Fibroblast of skin of right quadriceps (primary cell): ENCODE data around the gene NBEA.
"Not testable (repeated sequence)": the region's sequence is repeated elsewhere in the genome, so short reads cannot be mapped to it uniquely, and the experiment has no call there.

Experiments used
- DNase-seq: peaks from one replicate; pipeline ENCODE4 v3.0.0-alpha.2; 2013

Gene NBEA

GRCh38 chr13:35603593-35604285, 661.7 kb downstream of the NBEA start:
- DNase-seq: no peak

- DNase-seq: no peak
These were observed 672.6 kb downstream of the NBEA start for GRCh38 chr13:35614666-35615065.

GRCh38 chr13:35617420-35617819, 675.4 kb downstream of the NBEA start:
- DNase-seq: no peak

- no peak for DNase-seq
These were observed 676.6 kb downstream of the NBEA start for GRCh38 chr13:35618565-35619083.

GRCh38 chr13:35621989-35622388, 679.9 kb downstream of the NBEA start:
- peak; percentile 11 for DNase-seq

- no peak for DNase-seq
These were observed 687.0 kb downstream of the NBEA start for GRCh38 chr13:35629026-35629425.

GRCh38 chr13:35630551-35631275, 688.6 kb downstream of the NBEA start:
- DNase-seq: peak; percentile 73

- DNase-seq: no peak
These were observed 689.6 kb downstream of the NBEA start for GRCh38 chr13:35631666-35632065.

GRCh38 chr13:35643625-35644024, 701.6 kb downstream of the NBEA start:
- no peak for DNase-seq

- DNase-seq: no peak
These were observed 704.1 kb downstream of the NBEA start for GRCh38 chr13:35646056-35646774.

GRCh38 chr13:35648201-35648600, 706.1 kb downstream of the NBEA start:
- peak; percentile 9 for DNase-seq

- peak; percentile 32 for DNase-seq
These were observed 707.1 kb downstream of the NBEA start for GRCh38 chr13:35649162-35649561.

- DNase-seq: no peak
These were observed 717.7 kb downstream of the NBEA start for GRCh38 chr13:35659796-35660195.

- no peak for DNase-seq
These were observed 722.7 kb downstream of the NBEA start for GRCh38 chr13:35664747-35665146.

GRCh38 chr13:35669321-35669720, 727.3 kb downstream of the NBEA start:
- no peak for DNase-seq

GRCh38 chr13:35672611-35673010, 730.5 kb downstream of the NBEA start:
- peak; percentile 83 for DNase-seq

GRCh38 chr13:35675651-35676050, 733.6 kb downstream of the NBEA start:
- DNase-seq: no peak

GRCh38 chr13:35677863-35678262, 735.8 kb downstream of the NBEA start:
- not testable (repeated sequence) for DNase-seq

GRCh38 chr13:35681685-35682084, 739.6 kb downstream of the NBEA start:
- DNase-seq: no peak

- no peak for DNase-seq
These were observed 742.4 kb downstream of the NBEA start for GRCh38 chr13:35684432-35684831.

GRCh38 chr13:35687336-35687735, 745.3 kb downstream of the NBEA start:
- no peak for DNase-seq

- DNase-seq: peak; percentile 66
These were observed 748.6 kb downstream of the NBEA start for GRCh38 chr13:35690581-35691207.

- peak; percentile 50 for DNase-seq
These were observed 751.2 kb downstream of the NBEA start for GRCh38 chr13:35693134-35693784.
